Bronchial smooth muscle cell (primary cell): ENCODE results near the gene IFNK. TPM values are rescaled to one million over a fixed set of nuclear protein-coding genes. Genes with fewer than 3 reads are reported as not detected.

ENCODE experiments used
- total RNA-seq: library from RNA; depleted of rRNA; stranded (reverse); fragments of >200 nt; gene quantifications from 2 replicates; pipeline ENCODE4 v1.2.1, GENCODE V29; 2014

The IFNK gene, protein sequence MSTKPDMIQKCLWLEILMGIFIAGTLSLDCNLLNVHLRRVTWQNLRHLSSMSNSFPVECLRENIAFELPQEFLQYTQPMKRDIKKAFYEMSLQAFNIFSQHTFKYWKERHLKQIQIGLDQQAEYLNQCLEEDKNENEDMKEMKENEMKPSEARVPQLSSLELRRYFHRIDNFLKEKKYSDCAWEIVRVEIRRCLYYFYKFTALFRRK
- total RNA-seq: not detected in 2 replicates

DNA sequence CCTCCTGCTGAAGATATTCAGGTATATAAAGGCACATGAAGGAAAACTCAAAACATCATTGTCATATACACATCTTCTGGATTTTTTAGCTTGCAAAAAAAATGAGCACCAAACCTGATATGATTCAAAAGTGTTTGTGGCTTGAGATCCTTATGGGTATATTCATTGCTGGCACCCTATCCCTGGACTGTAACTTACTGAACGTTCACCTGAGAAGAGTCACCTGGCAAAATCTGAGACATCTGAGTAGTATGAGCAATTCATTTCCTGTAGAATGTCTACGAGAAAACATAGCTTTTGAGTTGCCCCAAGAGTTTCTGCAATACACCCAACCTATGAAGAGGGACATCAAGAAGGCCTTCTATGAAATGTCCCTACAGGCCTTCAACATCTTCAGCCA is at the start of gene IFNK:
Gene IFNK (plus strand): TSS at position 55 of the 400 bp plus-strand sequence. CDS start 47 bp downstream, at position 102.

DNA sequence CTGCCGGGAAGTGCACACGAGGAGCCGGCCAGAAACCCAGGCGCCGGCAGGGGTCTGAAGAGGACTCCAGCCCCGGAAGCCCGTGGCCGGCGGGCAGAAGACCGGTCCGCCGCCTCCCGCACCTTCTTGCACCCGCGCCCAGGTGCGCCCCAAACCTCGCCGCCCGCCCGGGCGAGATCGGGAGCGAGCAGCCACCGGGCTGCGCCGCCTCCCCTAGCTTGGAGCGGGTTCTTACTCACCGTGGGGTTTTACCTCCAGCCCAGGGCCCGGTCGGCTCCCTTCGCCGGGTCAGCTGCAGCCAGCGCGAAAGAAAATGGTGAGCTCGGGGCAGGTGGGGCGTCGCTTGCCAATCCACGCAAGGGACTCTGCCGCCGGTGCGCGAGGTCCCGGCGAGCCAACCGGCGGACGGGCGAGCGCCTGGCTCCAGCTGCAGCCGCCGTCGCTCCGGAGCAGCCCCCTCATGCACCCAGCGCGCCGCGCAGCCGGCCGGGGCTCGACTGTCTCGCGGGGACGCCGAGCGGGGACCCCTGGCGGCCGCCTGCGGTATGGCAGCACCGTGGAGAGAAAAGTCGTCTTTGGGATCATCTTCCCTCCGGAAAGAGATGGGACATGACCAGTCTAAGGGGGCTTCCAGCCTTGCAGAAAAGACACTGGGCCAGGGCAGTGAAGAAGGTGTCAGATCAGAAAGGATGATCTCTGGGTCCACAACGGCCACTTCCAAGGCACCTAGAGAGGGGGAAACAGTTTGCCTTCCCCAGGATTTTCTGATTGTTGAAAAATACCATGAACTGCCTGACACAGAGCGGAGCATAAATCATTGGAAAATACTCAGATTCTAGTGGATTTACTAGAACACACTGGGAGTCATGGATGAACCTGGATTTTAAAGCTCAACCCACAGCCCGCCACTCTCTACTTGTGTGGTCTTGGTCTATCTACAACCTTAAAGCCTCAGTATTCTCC is 5.5 kb downstream of the IFNK start, which contains the start of gene MOB3B:
Gene MOB3B (minus strand): TSS at position 499 of the 963 bp plus-strand sequence. CDS start 74,264 bp downstream, outside the sequence.

DNA sequence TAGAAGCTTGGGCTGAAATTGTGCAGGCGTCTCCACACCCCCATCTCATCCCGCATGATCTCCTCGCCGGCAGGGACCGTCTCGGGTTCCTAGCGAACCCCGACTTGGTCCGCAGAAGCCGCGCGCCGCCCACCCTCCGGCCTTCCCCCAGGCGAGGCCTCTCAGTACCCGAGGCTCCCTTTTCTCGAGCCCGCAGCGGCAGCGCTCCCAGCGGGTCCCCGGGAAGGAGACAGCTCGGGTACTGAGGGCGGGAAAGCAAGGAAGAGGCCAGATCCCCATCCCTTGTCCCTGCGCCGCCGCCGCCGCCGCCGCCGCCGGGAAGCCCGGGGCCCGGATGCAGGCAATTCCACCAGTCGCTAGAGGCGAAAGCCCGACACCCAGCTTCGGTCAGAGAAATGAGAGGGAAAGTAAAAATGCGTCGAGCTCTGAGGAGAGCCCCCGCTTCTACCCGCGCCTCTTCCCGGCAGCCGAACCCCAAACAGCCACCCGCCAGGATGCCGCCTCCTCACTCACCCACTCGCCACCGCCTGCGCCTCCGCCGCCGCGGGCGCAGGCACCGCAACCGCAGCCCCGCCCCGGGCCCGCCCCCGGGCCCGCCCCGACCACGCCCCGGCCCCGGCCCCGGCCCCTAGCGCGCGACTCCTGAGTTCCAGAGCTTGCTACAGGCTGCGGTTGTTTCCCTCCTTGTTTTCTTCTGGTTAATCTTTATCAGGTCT is 49.0 kb downstream of the IFNK start, which contains the start of gene C9orf72:
Gene C9orf72 (minus strand): TSS at position 564 of the 716 bp plus-strand sequence. CDS start 6,361 bp downstream, outside the sequence.

Other genes with a start within 250 kb of the IFNK start
- gene EQTN, start 227.1 kb upstream of the IFNK start, total RNA-seq: not detected in 2 replicates
- 0.09 and 0.16 TPM in 2 replicates for gene MOB3B, start 5.5 kb downstream of the IFNK start, total RNA-seq
- gene C9orf72, start 49.2 kb downstream of the IFNK start, total RNA-seq: 3.3 and 4.7 TPM in 2 replicates